Upper lobe of left lung (tissue), 6 donors: Measurements from ENCODE around the gene HAP1. TPM values are rescaled to one million over a fixed set of nuclear protein-coding genes. Genes with fewer than 3 reads are reported as not detected.

Source experiments
- ATAC-seq, 2 donors: fragments of 200-7000 bp; cut with Tn5 transposase; one replicate each; pipeline ENCODE4 v1.9.1; 2022; ENCODE audit warnings: mild to moderate bottlenecking in 2 of 2, moderate library complexity in 2 of 2; ENCODE audit not compliant: low FRiP score in 2 of 2
- DNase-seq, 2 donors: peaks; one replicate each; pipeline ENCODE4 v3.0.0-alpha.2; 2019 to 2020
- H3K27ac ChIP-seq, 4 donors: fragments of 200-600 bp; sonication (generic); one replicate each; pipeline ENCODE4 v1.5.1; 2016 to 2019
- H3K27me3 ChIP-seq, 4 donors: fragments of 200-600 bp; sonication (generic); one replicate each; pipeline ENCODE4 v1.5.1; 2017 to 2019
- H3K36me3 ChIP-seq, 4 donors: fragments of 200-600 bp; sonication (generic); one replicate each; pipeline ENCODE4 v1.5.1; 2016 to 2019
- H3K4me1 ChIP-seq, 4 donors: fragments of 200-600 bp; sonication (generic); one replicate each; pipeline ENCODE4 v1.5.1; 2018 to 2019
- H3K4me3 ChIP-seq, 4 donors: fragments of 200-600 bp; sonication (generic); one replicate each; pipeline ENCODE4 v1.5.1; 2017 to 2019; ENCODE audit warnings: mild to moderate bottlenecking in 2 of 4, moderate library complexity in 1 of 4
- H3K9me3 ChIP-seq, 4 donors: fragments of 200-600 bp; sonication (generic); one replicate each; pipeline ENCODE4 v1.5.1; 2018 to 2019
- EP300 ChIP-seq, 4 donors: sonication (generic); formaldehyde crosslinking; IDR thresholded peaks; one replicate each; pipeline ENCODE4 v1.5.1; 2017; ENCODE audit warnings: antibody characterized with exemption in 4 of 4, control low read depth in 2 of 4
- POLR2A ChIP-seq, 4 donors: fragments of 450-650 bp; IDR thresholded peaks; one replicate each; pipeline ENCODE4 v1.5.1; 2016 to 2017; ENCODE audit warnings: antibody characterized with exemption in 4 of 4, mild to moderate bottlenecking in 2 of 4
- POLR2AphosphoS5 ChIP-seq, 2 donors: sonication (generic); formaldehyde crosslinking; IDR thresholded peaks; one replicate each; pipeline ENCODE4 v1.5.1; 2017; ENCODE audit warnings: antibody characterized with exemption in 2 of 2
- WGBS, 2 donors: methylation state at CpG; one replicate each; pipeline ENCODE4 v1.1.5; 2017 to 2018; 5-methylcytosine and 5-hydroxymethylcytosine counted together
- total RNA-seq, 6 donors: library from RNA; depleted of rRNA in 4 of 6; stranded (reverse); fragments of >200 nt in 4 of 6; gene quantifications; one replicate each; pipeline versions ENCODE4 v1.1.0 to v1.2.1, GENCODE V29; 2016 to 2021
- TF ChIP-seq, protein P1 (sequence below), 6 experiments: fragments of 450-650 bp in 4 of 6; fragments of 200-600 bp in 2 of 6; sonication (generic) in 2 of 6; IDR thresholded peaks; one replicate each; pipeline ENCODE4 v1.5.1; 2016 to 2019; ENCODE audit warnings: antibody characterized with exemption in 6 of 6
- donor health status: DM: no; HTN: no; CAD: no; lungs with moderate emphysema.
- donor health status: DM: no; HTN: yes; CAD: no; lungs with severe emphysema.

The HAP1 gene
- total RNA-seq, 6 donors from 2014 or later = 0.14 to 1.0 (median 0.59) TPM; not detected in 2

DNA sequence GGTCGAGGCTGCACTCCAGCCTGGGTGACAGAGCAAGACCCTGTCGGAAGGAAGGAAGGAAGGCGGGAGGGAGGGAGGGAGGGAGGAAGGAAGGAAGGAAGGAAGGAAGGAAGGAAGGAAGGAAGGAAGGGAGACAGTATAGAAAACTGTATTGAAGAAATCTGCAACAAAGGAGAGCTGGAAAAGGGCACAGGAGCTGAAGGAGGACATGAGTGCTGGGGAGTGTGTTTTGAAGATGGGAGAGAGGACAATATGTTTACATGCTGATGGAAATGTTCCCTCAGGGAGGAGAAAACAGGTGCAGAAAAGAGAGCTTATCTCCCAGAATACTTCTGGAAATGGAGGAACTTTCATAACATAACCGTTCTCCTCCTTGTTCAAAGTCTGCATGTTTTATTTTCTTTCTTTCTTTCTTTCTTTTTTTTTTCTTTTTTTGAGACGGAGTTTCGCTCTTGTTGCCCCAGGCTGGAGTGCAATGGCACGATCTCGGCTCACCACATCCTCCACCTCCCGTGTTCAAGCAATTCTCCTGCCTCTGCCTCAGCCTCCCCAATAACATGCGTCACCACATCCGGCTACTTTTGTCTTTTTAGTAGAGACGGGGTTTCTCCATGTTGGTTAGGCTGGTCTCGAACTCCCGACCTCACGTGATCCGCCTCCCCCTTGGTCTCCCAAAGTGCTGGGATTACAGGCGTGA, 2.7 kb upstream of the HAP1 start:
- TF ChIP-seq EP300 (IDR thresholded peaks at IDR 0.05) = no peak
- TF ChIP-seq, protein P1, sequence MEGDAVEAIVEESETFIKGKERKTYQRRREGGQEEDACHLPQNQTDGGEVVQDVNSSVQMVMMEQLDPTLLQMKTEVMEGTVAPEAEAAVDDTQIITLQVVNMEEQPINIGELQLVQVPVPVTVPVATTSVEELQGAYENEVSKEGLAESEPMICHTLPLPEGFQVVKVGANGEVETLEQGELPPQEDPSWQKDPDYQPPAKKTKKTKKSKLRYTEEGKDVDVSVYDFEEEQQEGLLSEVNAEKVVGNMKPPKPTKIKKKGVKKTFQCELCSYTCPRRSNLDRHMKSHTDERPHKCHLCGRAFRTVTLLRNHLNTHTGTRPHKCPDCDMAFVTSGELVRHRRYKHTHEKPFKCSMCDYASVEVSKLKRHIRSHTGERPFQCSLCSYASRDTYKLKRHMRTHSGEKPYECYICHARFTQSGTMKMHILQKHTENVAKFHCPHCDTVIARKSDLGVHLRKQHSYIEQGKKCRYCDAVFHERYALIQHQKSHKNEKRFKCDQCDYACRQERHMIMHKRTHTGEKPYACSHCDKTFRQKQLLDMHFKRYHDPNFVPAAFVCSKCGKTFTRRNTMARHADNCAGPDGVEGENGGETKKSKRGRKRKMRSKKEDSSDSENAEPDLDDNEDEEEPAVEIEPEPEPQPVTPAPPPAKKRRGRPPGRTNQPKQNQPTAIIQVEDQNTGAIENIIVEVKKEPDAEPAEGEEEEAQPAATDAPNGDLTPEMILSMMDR (IDR thresholded peaks at IDR 0.05) = no peak
- no peak for TF ChIP-seq POLR2AphosphoS5 (IDR thresholded peaks at IDR 0.05)
- no peak for TF ChIP-seq POLR2A (IDR thresholded peaks at IDR 0.05)
- H3K36me3 ChIP-seq = no peaks in the 10 kb centered on the region
- H3K27me3 ChIP-seq = peaks cover 2 to 26% (median 20%) of the 10 kb centered on the region in 4 donors
- no peak for ATAC-seq
- peaks cover 17 to 31% (median 20%) of the 10 kb centered on the region in 4 donors for H3K4me1 ChIP-seq
- no peak for DNase-seq
- no peak overlapping the region for H3K4me3 ChIP-seq
- H3K9me3 ChIP-seq = no peaks in the 10 kb centered on the region
- 67 to 72% methylated on average over 17 of the region's 17 CpGs for WGBS, 2 donors
- H3K27ac ChIP-seq = no peak overlapping the region

DNA sequence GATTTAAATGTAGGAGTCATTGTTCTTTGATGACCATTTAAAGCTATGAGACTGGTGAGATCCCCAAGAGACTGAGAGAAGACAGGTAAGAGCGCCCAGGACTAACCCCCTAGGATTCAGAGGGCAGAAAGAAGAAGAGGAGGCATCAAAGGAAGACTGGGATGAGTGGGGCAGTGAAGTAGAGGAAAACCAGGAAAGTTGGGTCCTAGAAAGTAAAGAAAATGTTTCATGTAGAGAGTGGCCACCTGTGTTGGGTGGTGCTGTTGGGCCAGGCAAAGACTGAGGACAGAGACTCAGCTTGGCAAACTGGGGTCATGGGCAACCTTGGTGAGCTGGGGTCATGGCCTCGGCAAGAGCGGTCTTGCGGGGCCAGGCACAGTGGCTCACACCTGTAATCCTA, 1.3 kb upstream of the HAP1 start:
- Histone ChIP-seq H3K27ac (no peak overlapping the region), H3K27me3 (peaks cover 2 to 26% (median 20%) of the 10 kb centered on the region in 4 donors), H3K36me3 (no peaks in the 10 kb centered on the region), H3K4me3 (no peak overlapping the region), H3K4me1 (peaks cover 17 to 31% (median 20%) of the 10 kb centered on the region in 4 donors), H3K9me3 (no peaks in the 10 kb centered on the region)
- DNase-seq (no peak), ATAC-seq (no peak)
- no peak for TF ChIP-seq POLR2A (IDR thresholded peaks at IDR 0.05)
- TF ChIP-seq POLR2AphosphoS5 (IDR thresholded peaks at IDR 0.05) = no peak
- TF ChIP-seq, protein P1 (IDR thresholded peaks at IDR 0.05) = no peak
- TF ChIP-seq EP300 (IDR thresholded peaks at IDR 0.05) = no peak
- WGBS, 2 donors = 78 to 79% methylated on average over 4 of the region's 4 CpGs

DNA sequence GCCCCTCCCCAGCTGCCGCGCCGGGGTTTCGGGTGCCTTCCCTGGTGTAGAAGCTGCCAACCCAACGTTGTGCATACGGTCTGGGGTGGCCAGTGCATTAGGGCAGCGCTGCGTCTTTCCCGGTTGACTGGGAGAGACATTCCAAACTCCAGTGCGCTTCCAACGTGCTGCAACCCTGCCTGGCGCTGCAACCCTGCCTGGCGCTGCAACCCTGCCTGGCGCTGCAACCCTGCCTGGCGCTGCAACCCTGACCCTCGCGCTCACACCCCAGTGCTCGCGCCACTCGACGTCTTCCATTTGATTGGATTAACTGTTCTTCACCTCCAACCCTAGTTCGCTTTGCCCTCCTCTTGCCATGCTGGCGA, 488 bp upstream of the HAP1 start:
- Histone ChIP-seq H3K27ac (no peak overlapping the region), H3K9me3 (no peaks in the 10 kb centered on the region), H3K4me1 (peaks cover 17 to 31% (median 20%) of the 10 kb centered on the region in 4 donors), H3K27me3 (peaks cover 2 to 26% (median 20%) of the 10 kb centered on the region in 4 donors), H3K4me3 (peak overlapping the region in 3 of 4 donors; percentile 38 to 49 (median 39)), H3K36me3 (no peaks in the 10 kb centered on the region)
- DNase-seq (peak in 1 of 2 donors; percentile 81), ATAC-seq (no peak)
- TF ChIP-seq, protein P1 (IDR thresholded peaks at IDR 0.05) = no peak
- TF ChIP-seq EP300 (IDR thresholded peaks at IDR 0.05) = no peak
- no peak for TF ChIP-seq POLR2AphosphoS5 (IDR thresholded peaks at IDR 0.05)
- TF ChIP-seq POLR2A (IDR thresholded peaks at IDR 0.05) = no peak
- 5 to 8% methylated on average over 19 to 22 of the region's 23 CpGs for WGBS, 2 donors

GRCh38 chr17:41733348-41734138, 900 bp downstream of the HAP1 start:
- no peak overlapping the region for H3K27ac ChIP-seq
- H3K36me3 ChIP-seq = no peaks in the 10 kb centered on the region
- DNase-seq = peak in 1 of 2 donors; percentile 74
- H3K27me3 ChIP-seq = peaks cover 2 to 26% (median 20%) of the 10 kb centered on the region in 4 donors
- peak overlapping the region in 3 of 4 donors; percentile 38 to 49 (median 39) for H3K4me3 ChIP-seq
- no peaks in the 10 kb centered on the region for H3K9me3 ChIP-seq
- ATAC-seq = no peak
- H3K4me1 ChIP-seq = peaks cover 17 to 30% (median 20%) of the 10 kb centered on the region in 4 donors
- TF ChIP-seq EP300 (IDR thresholded peaks at IDR 0.05) = no peak
- no peak for TF ChIP-seq POLR2A (IDR thresholded peaks at IDR 0.05)
- TF ChIP-seq, protein P1 (IDR thresholded peaks at IDR 0.05) = no peak
- no peak for TF ChIP-seq POLR2AphosphoS5 (IDR thresholded peaks at IDR 0.05)
- 9 to 16% methylated on average over 20 to 32 of the region's 40 CpGs for WGBS, 2 donors
